Kidney (tissue), 14 donors: Measurements from ENCODE around the gene CMIP. TPM values are rescaled to one million over a fixed set of nuclear protein-coding genes. Genes with fewer than 3 reads are reported as not detected.

Experiments
- DNase-seq, 5 donors: peaks; one replicate each; pipeline ENCODE4 v3.0.0-alpha.2; 2013 to 2020
- FAIRE-seq: peaks from 2 replicates; lab custom pipeline; 2012; peaks lifted over from hg19 to GRCh38; lab: Jason Lieb, UNC
- H3K27ac ChIP-seq, 2 donors: one replicate each; pipeline ENCODE4 v1.7.0; 2013; ENCODE audit warnings: low read depth in 2 of 2, low read length in 2 of 2, inconsistent platforms in 1 of 2
- H3K27me3 ChIP-seq: one replicate; pipeline ENCODE4 v1.7.1; 2013; ENCODE audit warnings: low read length, inconsistent platforms; ENCODE audit not compliant: control insufficient read depth, insufficient read depth
- H3K36me3 ChIP-seq, 3 donors: one replicate each; pipeline versions ENCODE4 v1.7.0 to v1.7.1; 2013; ENCODE audit warnings: low read length in 3 of 3, control low read depth in 1 of 3, inconsistent platforms in 1 of 3; ENCODE audit not compliant: insufficient read depth in 3 of 3, control insufficient read depth in 2 of 3
- H3K4me1 ChIP-seq, 3 donors: one replicate each; pipeline versions ENCODE4 v1.7.0 to v1.7.1; 2013; ENCODE audit warnings: low read length in 3 of 3, inconsistent platforms in 1 of 3, low read depth in 1 of 3; ENCODE audit not compliant: control insufficient read depth in 2 of 3, insufficient read depth in 2 of 3
- H3K4me3 ChIP-seq, 3 donors: one replicate each; pipeline versions ENCODE4 v1.7.0 to v1.8.1; 2013; ENCODE audit warnings: low read length in 3 of 3, control low read depth in 1 of 3, inconsistent platforms in 1 of 3
- H3K9ac ChIP-seq, 3 donors: one replicate each; pipeline versions ENCODE4 v1.7.0 to v1.7.1; 2013; ENCODE audit warnings: low read length in 3 of 3, control low read depth in 1 of 3, inconsistent platforms in 1 of 3
- H3K9me3 ChIP-seq, 3 donors: one replicate each; pipeline versions ENCODE4 v1.7.0 to v1.7.1; 2013; ENCODE audit warnings: low read length in 3 of 3, control low read depth in 1 of 3, inconsistent platforms in 1 of 3; ENCODE audit not compliant: control insufficient read depth in 2 of 3, insufficient read depth in 1 of 3
- CTCF ChIP-seq: IDR thresholded peaks from 3 replicates; pipeline ENCODE4 v1.5.1; 2012; ENCODE audit warnings: mild to moderate bottlenecking, moderate library complexity, borderline replicate concordance; ENCODE audit not compliant: insufficient read depth; ENCODE audit errors: extremely low read depth
- intact Hi-C: fragments of 100-400 bp; cut with DNase I; formaldehyde crosslinking; loops from one replicate; pipeline ENCODE4 v1.11.1; 2022
- polyA plus RNA-seq: library from polyadenylated mRNA; stranded (reverse); fragments of 350-450 nt; fragmentation: Illumina TruSeq; extraction: RNeasy Lipid Tissue Mini Kit (QIAGEN cat#74804); gene quantifications from one replicate; pipeline ENCODE4 v1.2.3, GENCODE V29; 2014; ENCODE audit warnings: low read depth, low replicate concordance; ENCODE audit not compliant: insufficient read depth
- total RNA-seq: library from RNA; stranded (reverse); fragmentation: NEBNext Ultra II Directional; extraction: Animal tissue kit (Norgen Biotek cat#: 25700); gene quantifications from one replicate; pipeline ENCODE4 v1.2.1, GENCODE V29; 2021
- donor health status: control.
- donor health status: control.
- donor health status: control.
- donor health status: control.
- donor health status: control.
- donor health status: DM: yes; HTN: yes; CAD: no.
- donor health status: Normal renal cell carcinoma (clear cell type).

Gene CMIP
- total and polyA plus RNA-seq, 2 donors from 2014 or later, result 16.6 to 65.7 TPM

- no peak for TF ChIP-seq CTCF
- FAIRE-seq (no peak), DNase-seq (no peak)
- no peaks in the 10 kb centered on the region for H3K4me1 ChIP-seq
- H3K4me3 ChIP-seq, result no peak overlapping the region
- peaks cover 2 to 11% (median 3%) of the 10 kb centered on the region in 3 donors for H3K36me3 ChIP-seq
- no peaks in the 10 kb centered on the region for H3K27me3 ChIP-seq
- H3K9me3 ChIP-seq, result no peaks in the 10 kb centered on the region
- intact Hi-C loops, result no loop called here
- no peak overlapping the region for H3K27ac ChIP-seq
- H3K9ac ChIP-seq, result no peak overlapping the region
Observed at GRCh38 chr16:81712681-81713080, 268.1 kb downstream of the CMIP start.

- H3K4me1 ChIP-seq, result peaks cover 0 to 2% (median 0%) of the 10 kb centered on the region in 3 donors
- TF ChIP-seq CTCF, result no peak
- no peak for FAIRE-seq
- no peak overlapping the region for H3K9ac ChIP-seq
- H3K27me3 ChIP-seq, result no peaks in the 10 kb centered on the region
- H3K36me3 ChIP-seq, result peaks cover 2 to 5% (median 3%) of the 10 kb centered on the region in 3 donors
- peak in 1 of 5 donors; percentile 68 for DNase-seq
- H3K9me3 ChIP-seq, result no peaks in the 10 kb centered on the region
- H3K4me3 ChIP-seq, result no peak overlapping the region
- H3K27ac ChIP-seq, result no peak overlapping the region
- intact Hi-C loops, result no loop called here
Observed at GRCh38 chr16:81713295-81713772, 268.7 kb downstream of the CMIP start.

- DNase-seq (no peak), FAIRE-seq (no peak)
- no peak overlapping the region for H3K4me3 ChIP-seq
- TF ChIP-seq CTCF, result no peak
- H3K4me1 ChIP-seq, result peaks cover 0 to 2% (median 0%) of the 10 kb centered on the region in 3 donors
- no peaks in the 10 kb centered on the region for H3K9me3 ChIP-seq
- peaks cover under 1 to 2% (median under 1%) of the 10 kb centered on the region in 3 donors for H3K36me3 ChIP-seq
- intact Hi-C loops, result no loop called here
- no peak overlapping the region for H3K27ac ChIP-seq
- no peaks in the 10 kb centered on the region for H3K27me3 ChIP-seq
- H3K9ac ChIP-seq, result no peak overlapping the region
Observed at GRCh38 chr16:81713796-81714195, 269.2 kb downstream of the CMIP start.

- DNase-seq, result no peak
- intact Hi-C loops, result no loop called here
- no peak overlapping the region for H3K9ac ChIP-seq
- no peak for FAIRE-seq
- no peak overlapping the region for H3K27ac ChIP-seq
- TF ChIP-seq CTCF, result no peak
- H3K36me3 ChIP-seq, result no peaks in the 10 kb centered on the region
- no peaks in the 10 kb centered on the region for H3K9me3 ChIP-seq
- H3K4me1 ChIP-seq, result peaks cover 0 to 2% (median 0%) of the 10 kb centered on the region in 3 donors
- H3K4me3 ChIP-seq, result no peak overlapping the region
- no peaks in the 10 kb centered on the region for H3K27me3 ChIP-seq
Observed at GRCh38 chr16:81714583-81714982, 270.0 kb downstream of the CMIP start.
